Testis (tissue), 3 donors: ENCODE data around the gene TMPRSS11E. TPM values are rescaled to one million over a fixed set of nuclear protein-coding genes. Genes with fewer than 3 reads are reported as not detected.
"Not testable (repeated sequence)": the region's sequence is repeated elsewhere in the genome, so short reads cannot be mapped to it uniquely, and the experiment has no call there.

ENCODE experiments used
- DNase-seq: peaks from one replicate; pipeline ENCODE4 v3.0.0-alpha.2; 2019
- H3K27ac ChIP-seq, 2 donors: fragments of 200-600 bp; sonication (generic); one replicate each; pipeline ENCODE4 v1.5.1; 2019
- H3K27me3 ChIP-seq: fragments of 200-600 bp; sonication (generic); one replicate; pipeline ENCODE4 v1.5.1; 2019
- H3K36me3 ChIP-seq: fragments of 200-600 bp; sonication (generic); one replicate; pipeline ENCODE4 v1.5.1; 2017; ENCODE audit warnings: low read depth; ENCODE audit errors: missing control alignments
- H3K4me1 ChIP-seq: fragments of 200-600 bp; sonication (generic); one replicate; pipeline ENCODE4 v1.5.1; 2019
- H3K4me3 ChIP-seq, 2 donors: fragments of 200-600 bp; sonication (generic); one replicate each; pipeline ENCODE4 v1.5.1; 2017 to 2019
- H3K9me3 ChIP-seq: fragments of 200-600 bp; sonication (generic); one replicate; pipeline ENCODE4 v1.5.1; 2017
- CTCF ChIP-seq, 3 experiments: fragments of 450-650 bp in 2 of 3; fragments of 200-600 bp in 1 of 3; sonication (generic) in 1 of 3; IDR thresholded peaks; one replicate each; pipeline ENCODE4 v1.5.1; 2016 to 2019; ENCODE audit warnings: antibody characterized with exemption in 3 of 3, mild to moderate bottlenecking in 2 of 3, moderate library complexity in 1 of 3
- POLR2A ChIP-seq: fragments of 450-650 bp; IDR thresholded peaks from one replicate; pipeline ENCODE4 v1.6.1; 2017; ENCODE audit warnings: antibody characterized with exemption, mild to moderate bottlenecking, moderate library complexity
- whole genome bisulfite sequencing, 2 donors: methylation state at CpG; one replicate each; pipeline ENCODE4 v1.1.5; 2018; 5-methylcytosine and 5-hydroxymethylcytosine counted together
- intact Hi-C: fragments of 100-400 bp; cut with DNase I; formaldehyde crosslinking; loops from one replicate; pipeline ENCODE4 v1.15.1; 2023; ENCODE audit warnings: low total_unique reads
- polyA plus RNA-seq: library from polyadenylated mRNA; stranded (reverse); fragments of 350-450 nt; fragmentation: Illumina TruSeq; extraction: RNeasy Lipid Tissue Mini Kit (QIAGEN cat#74804); gene quantifications from one replicate; pipeline ENCODE4 v1.2.3, GENCODE V29; 2014; ENCODE audit warnings: low read depth, low replicate concordance; ENCODE audit not compliant: insufficient read depth
- total RNA-seq, 2 donors: library from RNA; depleted of rRNA; stranded (reverse); fragments of >200 nt; gene quantifications; one replicate each; pipeline ENCODE4 v1.2.3, GENCODE V29; 2016

The TMPRSS11E gene
- total and polyA plus RNA-seq, 3 donors from 2014 or later = 0.62 to 1.4 (median 0.71) TPM

- H3K36me3 ChIP-seq = no peaks in the 10 kb centered on the region
- intact Hi-C loops = no loop called here
- no peaks in the 10 kb centered on the region for H3K27me3 ChIP-seq
- no peaks in the 10 kb centered on the region for H3K4me1 ChIP-seq
- 22 to 30% methylated on average over 1 of the region's 1 CpG for WGBS, 2 donors
- H3K9me3 ChIP-seq = no peaks in the 10 kb centered on the region
- DNase-seq = no peak
- no peak overlapping the region for H3K4me3 ChIP-seq
- TF ChIP-seq POLR2A = no peak
- no peak for TF ChIP-seq CTCF (IDR thresholded peaks at IDR 0.05)
- no peak overlapping the region for H3K27ac ChIP-seq
These were observed 47.4 kb downstream of the TMPRSS11E start for GRCh38 chr4:68494688-68495087.

GRCh38 chr4:68498413-68499007 lies 51.2 kb downstream of the TMPRSS11E start:
- Histone ChIP-seq H3K36me3 (no peaks in the 10 kb centered on the region), H3K9me3 (no peaks in the 10 kb centered on the region), H3K27me3 (no peaks in the 10 kb centered on the region), H3K4me1 (no peaks in the 10 kb centered on the region), H3K4me3 (no peak overlapping the region), H3K27ac (no peak overlapping the region)
- whole genome bisulfite sequencing, 2 donors = 21 to 22% methylated on average over 5 of the region's 5 CpGs
- TF ChIP-seq CTCF (IDR thresholded peaks at IDR 0.05) = peak; percentile 44 to 65 (median 54)
- TF ChIP-seq POLR2A = no peak
- DNase-seq = peak; percentile 72
- intact Hi-C loops = no loop called here

GRCh38 chr4:68499021-68499420 lies 51.8 kb downstream of the TMPRSS11E start:
- Histone ChIP-seq H3K36me3 (no peaks in the 10 kb centered on the region), H3K4me3 (no peak overlapping the region), H3K4me1 (no peaks in the 10 kb centered on the region), H3K27me3 (no peaks in the 10 kb centered on the region), H3K27ac (no peak overlapping the region), H3K9me3 (no peaks in the 10 kb centered on the region)
- WGBS, 2 donors = 67 to 68% methylated on average over 4 of the region's 4 CpGs
- intact Hi-C loops = no loop called here
- TF ChIP-seq CTCF (IDR thresholded peaks at IDR 0.05) = no peak
- TF ChIP-seq POLR2A = no peak
- no peak for DNase-seq

- 77 to 85% methylated on average over 4 of the region's 4 CpGs for WGBS, 2 donors
- H3K36me3 ChIP-seq, H3K27me3 ChIP-seq, H3K4me1 ChIP-seq, H3K9me3 ChIP-seq, H3K27ac ChIP-seq, H3K4me3 ChIP-seq, intact Hi-C loops, DNase-seq: not testable (repeated sequence)
These were observed 56.2 kb downstream of the TMPRSS11E start for GRCh38 chr4:68503462-68503861.

GRCh38 chr4:68504836-68505235 lies 57.6 kb downstream of the TMPRSS11E start:
- H3K36me3 ChIP-seq, H3K4me3 ChIP-seq, DNase-seq, H3K27me3 ChIP-seq, H3K4me1 ChIP-seq, H3K9me3 ChIP-seq, intact Hi-C loops, H3K27ac ChIP-seq: not testable (repeated sequence)
- 96 to 100% methylated on average over 4 of the region's 4 CpGs for WGBS, 2 donors

- DNase-seq, H3K4me3 ChIP-seq, H3K4me1 ChIP-seq, H3K36me3 ChIP-seq, H3K9me3 ChIP-seq, intact Hi-C loops, H3K27ac ChIP-seq, H3K27me3 ChIP-seq: not testable (repeated sequence)
- WGBS, 2 donors = 92 to 95% methylated on average over 1 of the region's 1 CpG
These were observed 58.2 kb downstream of the TMPRSS11E start for GRCh38 chr4:68505452-68505851.
